Suprapubic skin (tissue), 4 donors: Measurements from ENCODE around the gene NTHL1. TPM values are rescaled to one million over a fixed set of nuclear protein-coding genes. Genes with fewer than 3 reads are reported as not detected.
A peak's percentile ranks its signal among the peaks of the same experiment; 100 is the strongest.

Source experiments
- DNase-seq, 2 donors: peaks; one replicate each; pipeline ENCODE4 v3.0.0-alpha.2; 2019; ENCODE audit warnings: low spot score in 2 of 2
- H3K27ac ChIP-seq: fragments of 200-600 bp; sonication (generic); one replicate; pipeline ENCODE4 v1.5.1; 2019
- H3K27me3 ChIP-seq: fragments of 200-600 bp; sonication (generic); one replicate; pipeline ENCODE4 v1.5.1; 2019
- H3K36me3 ChIP-seq: fragments of 200-600 bp; sonication (generic); one replicate; pipeline ENCODE4 v1.5.1; 2019
- H3K4me1 ChIP-seq: fragments of 200-600 bp; sonication (generic); one replicate; pipeline ENCODE4 v1.5.1; 2019
- H3K4me3 ChIP-seq: fragments of 200-600 bp; sonication (generic); one replicate; pipeline ENCODE4 v1.5.1; 2019; ENCODE audit warnings: mild to moderate bottlenecking
- H3K9me3 ChIP-seq: fragments of 200-600 bp; sonication (generic); one replicate; pipeline ENCODE4 v1.5.1; 2019
- EP300 ChIP-seq: sonication (generic); formaldehyde crosslinking; IDR thresholded peaks from one replicate; pipeline ENCODE4 v1.6.1; 2017; ENCODE audit warnings: antibody characterized with exemption
- POLR2A ChIP-seq, 2 donors: fragments of 450-650 bp; IDR thresholded peaks; one replicate each; pipeline ENCODE4 v1.6.1; 2017; ENCODE audit warnings: antibody characterized with exemption in 2 of 2, mild to moderate bottlenecking in 2 of 2, moderate library complexity in 2 of 2
- POLR2AphosphoS5 ChIP-seq, 3 donors: sonication (generic); formaldehyde crosslinking; IDR thresholded peaks; one replicate each; pipeline ENCODE4 v1.6.1; 2017; ENCODE audit warnings: antibody characterized with exemption in 3 of 3
- WGBS: methylation state at CpG from one replicate; pipeline ENCODE4 v1.1.5; 2018; 5-methylcytosine and 5-hydroxymethylcytosine counted together
- total RNA-seq, 4 donors: library from RNA; depleted of rRNA; stranded (reverse); fragments of >200 nt; gene quantifications; one replicate each; pipeline ENCODE4 v1.1.0, GENCODE V29; 2016
- TF ChIP-seq, protein P1 (sequence below), 2 donors: fragments of 200-600 bp in 1 of 2; fragments of 450-650 bp in 1 of 2; sonication (generic) in 1 of 2; IDR thresholded peaks; one replicate each; pipeline ENCODE4 v1.5.1; 2016 to 2019; ENCODE audit warnings: antibody characterized with exemption in 2 of 2, mild to moderate bottlenecking in 1 of 2, moderate library complexity in 1 of 2

Gene NTHL1
- total RNA-seq, 4 donors from 2014 or later = 15.9 to 40.5 (median 20.9) TPM

- no peak overlapping the region for H3K4me3 ChIP-seq
- peaks cover 26% of the 10 kb centered on the region for H3K27me3 ChIP-seq
- H3K4me1 ChIP-seq = peaks cover 49% of the 10 kb centered on the region
- DNase-seq = no peak
- no peaks in the 10 kb centered on the region for H3K9me3 ChIP-seq
- H3K36me3 ChIP-seq = peaks cover 19% of the 10 kb centered on the region
- 18% methylated on average over 1 of the region's 2 CpGs for WGBS
- H3K27ac ChIP-seq = no peak overlapping the region
- TF ChIP-seq POLR2A (IDR thresholded peaks at IDR 0.05) = no peak
- TF ChIP-seq POLR2AphosphoS5 (IDR thresholded peaks at IDR 0.05) = no peak
- TF ChIP-seq EP300 = no peak
- TF ChIP-seq, protein P1, sequence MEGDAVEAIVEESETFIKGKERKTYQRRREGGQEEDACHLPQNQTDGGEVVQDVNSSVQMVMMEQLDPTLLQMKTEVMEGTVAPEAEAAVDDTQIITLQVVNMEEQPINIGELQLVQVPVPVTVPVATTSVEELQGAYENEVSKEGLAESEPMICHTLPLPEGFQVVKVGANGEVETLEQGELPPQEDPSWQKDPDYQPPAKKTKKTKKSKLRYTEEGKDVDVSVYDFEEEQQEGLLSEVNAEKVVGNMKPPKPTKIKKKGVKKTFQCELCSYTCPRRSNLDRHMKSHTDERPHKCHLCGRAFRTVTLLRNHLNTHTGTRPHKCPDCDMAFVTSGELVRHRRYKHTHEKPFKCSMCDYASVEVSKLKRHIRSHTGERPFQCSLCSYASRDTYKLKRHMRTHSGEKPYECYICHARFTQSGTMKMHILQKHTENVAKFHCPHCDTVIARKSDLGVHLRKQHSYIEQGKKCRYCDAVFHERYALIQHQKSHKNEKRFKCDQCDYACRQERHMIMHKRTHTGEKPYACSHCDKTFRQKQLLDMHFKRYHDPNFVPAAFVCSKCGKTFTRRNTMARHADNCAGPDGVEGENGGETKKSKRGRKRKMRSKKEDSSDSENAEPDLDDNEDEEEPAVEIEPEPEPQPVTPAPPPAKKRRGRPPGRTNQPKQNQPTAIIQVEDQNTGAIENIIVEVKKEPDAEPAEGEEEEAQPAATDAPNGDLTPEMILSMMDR (IDR thresholded peaks at IDR 0.05) = no peak
Observed at GRCh38 chr16:1993731-1994131, 53.9 kb downstream of the NTHL1 start.

GRCh38 chr16:1992704-1993317, 54.8 kb downstream of the NTHL1 start:
- Histone ChIP-seq H3K36me3 (peaks cover 9% of the 10 kb centered on the region), H3K27ac (no peak overlapping the region)
- 40% methylated on average over 6 of the region's 50 CpGs for WGBS

GRCh38 chr16:1991948-1992703, 55.5 kb downstream of the NTHL1 start:
- Histone ChIP-seq H3K9me3 (no peaks in the 10 kb centered on the region), H3K27me3 (peaks cover 28% of the 10 kb centered on the region), H3K4me1 (peaks cover 40% of the 10 kb centered on the region), H3K4me3 (peak overlapping the region; percentile 49), H3K27ac (peak overlapping the region; percentile 35), H3K36me3 (peaks cover 3% of the 10 kb centered on the region)
- TF ChIP-seq POLR2A (IDR thresholded peaks at IDR 0.05) (no peak), POLR2AphosphoS5 (IDR thresholded peaks at IDR 0.05) (peak in 1 of 3 donors; percentile 39)
- TF ChIP-seq, protein P1 (IDR thresholded peaks at IDR 0.05) = no peak
- WGBS = 8% methylated on average over 9 of the region's 96 CpGs
- peak; percentile 97 for DNase-seq

More at GRCh38 chr16:1992704-1993317, 54.8 kb downstream of the NTHL1 start:
- H3K9me3 ChIP-seq = no peaks in the 10 kb centered on the region
- peaks cover 43% of the 10 kb centered on the region for H3K4me1 ChIP-seq
- H3K4me3 ChIP-seq = no peak overlapping the region
- no peak for DNase-seq
- TF ChIP-seq POLR2A (IDR thresholded peaks at IDR 0.05) = no peak
- no peak for TF ChIP-seq POLR2AphosphoS5 (IDR thresholded peaks at IDR 0.05)
- TF ChIP-seq, protein P1 (IDR thresholded peaks at IDR 0.05) = no peak
- TF ChIP-seq EP300 = no peak
- H3K27me3 ChIP-seq = peaks cover 28% of the 10 kb centered on the region

DNA sequence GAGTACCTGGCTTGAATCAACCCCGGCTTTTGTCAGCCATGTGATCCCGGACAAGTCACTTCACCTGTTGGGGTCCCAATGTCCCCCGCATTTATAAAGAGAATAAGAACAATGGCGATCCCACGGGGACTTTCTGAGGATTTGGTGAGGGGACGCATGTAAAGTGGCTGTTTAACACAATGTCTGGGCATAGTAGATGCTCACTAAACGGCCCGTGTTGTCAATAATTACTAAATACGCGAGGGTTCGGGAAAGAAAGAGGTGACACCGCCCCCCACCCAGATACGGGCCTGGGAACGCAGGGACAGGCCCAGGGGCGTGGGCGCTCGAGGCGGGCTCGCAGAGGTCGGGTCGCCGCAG, 56.1 kb downstream of the NTHL1 start:
- Histone ChIP-seq H3K27me3 (peaks cover 28% of the 10 kb centered on the region), H3K36me3 (peaks cover 1% of the 10 kb centered on the region), H3K9me3 (no peaks in the 10 kb centered on the region), H3K27ac (peak overlapping the region; percentile 35), H3K4me1 (peaks cover 36% of the 10 kb centered on the region), H3K4me3 (peak overlapping the region; percentile 49)
- DNase-seq = no peak
- no peak for TF ChIP-seq POLR2AphosphoS5 (IDR thresholded peaks at IDR 0.05)
- TF ChIP-seq POLR2A (IDR thresholded peaks at IDR 0.05) = no peak
- TF ChIP-seq, protein P1 (IDR thresholded peaks at IDR 0.05) = no peak
- TF ChIP-seq EP300 = no peak
- WGBS = 13% methylated on average over 11 of the region's 22 CpGs

GRCh38 chr16:1991135-1991551, 56.5 kb downstream of the NTHL1 start:
- DNase-seq = no peak
- WGBS = 5% methylated on average over 13 of the region's 18 CpGs
- Histone ChIP-seq H3K4me1 (peaks cover 36% of the 10 kb centered on the region), H3K27ac (no peak overlapping the region), H3K4me3 (peak overlapping the region; percentile 49), H3K36me3 (peaks cover 5% of the 10 kb centered on the region), H3K27me3 (peaks cover 28% of the 10 kb centered on the region), H3K9me3 (no peaks in the 10 kb centered on the region)
- TF ChIP-seq, protein P1 (IDR thresholded peaks at IDR 0.05) = no peak
- TF ChIP-seq POLR2A (IDR thresholded peaks at IDR 0.05) = no peak
- TF ChIP-seq POLR2AphosphoS5 (IDR thresholded peaks at IDR 0.05) = no peak
- no peak for TF ChIP-seq EP300
